Spinal cord (tissue), 10 donors: Measurements from ENCODE around the gene EVX1. TPM values are rescaled to one million over a fixed set of nuclear protein-coding genes. Genes with fewer than 3 reads are reported as not detected.

Source experiments
- DNase-seq, 6 donors: peaks; one replicate each; pipeline versions ENCODE4 v3.0.0 to v3.0.0-alpha.2; 2013 to 2015; ENCODE audit warnings: low spot score in 6 of 6, low read depth in 4 of 6
- H3K27ac ChIP-seq: one replicate; pipeline ENCODE4 v1.5.1; 2013; ENCODE audit warnings: low read depth, low read length, control low read depth
- H3K27me3 ChIP-seq: one replicate; pipeline ENCODE4 v1.6.1; 2013; ENCODE audit warnings: low read length; ENCODE audit not compliant: control insufficient read depth, insufficient read depth
- H3K36me3 ChIP-seq: one replicate; pipeline ENCODE4 v1.6.1; 2013; ENCODE audit warnings: low read length; ENCODE audit not compliant: control insufficient read depth, insufficient read depth
- H3K4me1 ChIP-seq: one replicate; pipeline ENCODE4 v1.6.1; 2013; ENCODE audit warnings: low read length; ENCODE audit not compliant: control insufficient read depth, insufficient read depth
- H3K4me3 ChIP-seq: one replicate; pipeline ENCODE4 v1.5.1; 2013; ENCODE audit warnings: low read depth, low read length, control low read depth
- H3K9me3 ChIP-seq: one replicate; pipeline ENCODE4 v1.6.1; 2013; ENCODE audit warnings: low read length; ENCODE audit not compliant: control insufficient read depth, insufficient read depth
- WGBS: methylation state at CpG from one replicate; pipeline ENCODE4 v1.1.5; 2013; ENCODE audit warnings: missing lambda C conversion rate; ENCODE audit not compliant: insufficient coverage; 5-methylcytosine and 5-hydroxymethylcytosine counted together
- polyA plus RNA-seq, 2 donors: library from polyadenylated mRNA; unstranded; fragments of 120-200 nt; gene quantifications; one replicate each; pipeline ENCODE4 v1.2.1, GENCODE V29; 2013; ENCODE audit not compliant: insufficient read length in 2 of 2
- total RNA-seq, 2 donors: library from RNA; depleted of rRNA in 1 of 2; stranded (reverse); fragments of 120-200 nt in 1 of 2; fragments of >200 nt in 1 of 2; gene quantifications; one replicate each; pipeline versions ENCODE4 v1.2.3 to v1.2.4, GENCODE V29; 2013 to 2014
- donor health status: healthy.

EVX1 gene
- total and polyA plus RNA-seq, 4 donors = 0.11 to 1.3 (median 0.59) TPM; not detected in 1

DNA sequence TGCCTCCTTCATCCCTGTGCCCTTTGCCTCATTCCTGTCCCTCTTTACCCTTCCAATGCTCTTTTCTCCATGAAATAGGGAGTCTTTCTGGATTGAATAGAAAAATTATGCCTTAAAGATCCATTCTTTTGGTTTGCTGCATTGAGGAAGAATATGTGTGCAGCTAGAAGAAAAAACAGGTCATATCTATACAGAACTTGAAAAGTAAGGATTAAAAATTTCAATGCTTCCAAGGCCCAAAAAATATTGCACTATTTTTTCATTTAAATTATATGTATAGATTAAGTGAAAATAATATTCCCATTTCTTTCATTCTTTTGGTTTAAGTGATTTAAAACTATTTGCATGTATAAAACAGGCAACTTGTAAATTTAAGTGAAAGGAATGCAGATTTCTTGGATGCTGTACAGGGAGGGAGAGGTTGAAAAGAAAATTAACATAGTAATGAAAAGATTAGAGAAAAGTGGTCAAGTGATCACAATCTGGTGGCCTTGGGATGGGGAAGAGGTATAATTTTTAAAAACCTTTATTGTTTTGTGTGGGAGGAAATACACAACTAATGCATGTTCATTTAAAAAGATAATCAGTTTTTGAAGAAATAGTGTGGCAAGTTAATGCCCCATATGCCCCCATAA lies 18.5 kb upstream of the EVX1 start:
- H3K27ac ChIP-seq = no peak overlapping the region
- peaks cover 8% of the 10 kb centered on the region for H3K4me1 ChIP-seq
- no peak for DNase-seq
- no peaks in the 10 kb centered on the region for H3K9me3 ChIP-seq
- H3K4me3 ChIP-seq = no peak overlapping the region
- peaks cover 91% of the 10 kb centered on the region for H3K27me3 ChIP-seq
- no peaks in the 10 kb centered on the region for H3K36me3 ChIP-seq

DNA sequence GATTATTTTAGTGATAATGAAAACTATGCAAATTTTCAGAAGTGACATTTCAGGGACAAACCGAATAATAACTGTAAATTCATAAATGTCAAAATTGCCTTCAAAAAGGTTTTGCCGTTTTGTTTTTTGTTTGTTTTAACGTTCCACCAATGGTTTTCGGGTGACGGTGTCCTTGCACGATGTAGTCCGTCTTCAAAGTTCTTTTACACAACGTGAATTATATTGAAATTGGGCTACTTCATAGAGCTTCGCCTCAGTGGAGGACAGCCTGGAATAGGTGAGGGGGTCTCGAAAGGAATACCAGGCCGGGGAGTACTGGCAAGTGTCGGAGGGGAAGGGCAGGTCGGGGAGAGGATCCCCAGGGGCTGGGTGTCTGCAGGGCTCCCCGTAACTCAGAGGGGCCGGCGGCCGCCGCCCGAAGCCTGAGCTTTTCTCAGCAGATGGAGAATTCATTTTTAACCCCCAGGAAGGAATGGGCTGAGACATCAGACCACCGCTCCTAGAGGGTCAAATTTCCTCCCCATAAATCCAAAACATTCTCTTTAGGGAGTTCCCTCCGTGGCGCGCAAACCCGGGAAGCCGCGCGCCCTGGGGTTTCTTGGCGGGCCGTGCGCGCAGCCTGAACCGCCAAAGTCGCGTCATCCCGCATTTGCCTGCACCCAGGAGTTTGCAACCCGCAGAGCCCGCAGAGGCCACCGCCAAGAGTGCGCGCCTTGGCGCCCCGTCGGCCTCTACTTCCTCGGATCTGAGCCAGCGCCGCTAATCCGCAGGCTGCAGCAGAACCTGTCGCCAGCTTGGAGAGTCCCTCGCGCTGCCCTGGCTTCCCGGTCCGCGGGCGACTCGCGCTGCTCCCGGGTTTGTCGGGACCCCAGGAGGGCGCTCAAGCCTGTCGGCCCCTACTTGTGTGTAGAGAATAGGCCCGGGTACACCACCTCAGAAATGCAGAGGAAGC lies 17.3 kb upstream of the EVX1 start:
- no peak for DNase-seq
- H3K4me3 ChIP-seq = no peak overlapping the region

DNA sequence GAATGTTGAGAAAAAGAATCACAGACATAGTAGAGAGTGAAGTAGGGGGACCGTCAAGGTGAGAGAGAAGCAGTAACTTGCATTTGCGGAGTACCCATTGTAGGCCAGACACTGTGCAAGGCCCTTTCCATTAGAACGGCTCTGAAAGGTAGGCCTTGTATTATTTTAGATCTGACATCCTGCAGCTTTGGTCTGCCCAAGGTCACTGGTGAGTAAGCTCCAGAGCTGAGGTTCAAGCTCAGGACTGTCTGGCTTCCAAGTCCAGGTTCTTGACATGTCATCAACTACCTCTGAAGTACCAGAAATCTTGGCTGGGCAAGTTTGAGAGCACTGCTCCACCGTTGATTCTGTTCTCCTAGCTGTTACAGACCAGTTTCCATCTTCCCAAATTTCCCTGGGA lies 13.2 kb upstream of the EVX1 start:
- peaks cover 50% of the 10 kb centered on the region for H3K27me3 ChIP-seq
- no peaks in the 10 kb centered on the region for H3K9me3 ChIP-seq
- DNase-seq = no peak
- WGBS = 88% methylated on average over 4 of the region's 4 CpGs
- H3K4me3 ChIP-seq = no peak overlapping the region
- H3K27ac ChIP-seq = no peak overlapping the region
- H3K4me1 ChIP-seq = peaks cover 8% of the 10 kb centered on the region
- H3K36me3 ChIP-seq = no peaks in the 10 kb centered on the region

More for the DNA sequence above, 17.3 kb upstream of the EVX1 start:
- Histone ChIP-seq H3K4me1 (peaks cover 8% of the 10 kb centered on the region), H3K27ac (no peak overlapping the region), H3K9me3 (no peaks in the 10 kb centered on the region), H3K36me3 (no peaks in the 10 kb centered on the region), H3K27me3 (peaks cover 86% of the 10 kb centered on the region)
- 3% methylated on average over 58 of the region's 61 CpGs for WGBS

DNA sequence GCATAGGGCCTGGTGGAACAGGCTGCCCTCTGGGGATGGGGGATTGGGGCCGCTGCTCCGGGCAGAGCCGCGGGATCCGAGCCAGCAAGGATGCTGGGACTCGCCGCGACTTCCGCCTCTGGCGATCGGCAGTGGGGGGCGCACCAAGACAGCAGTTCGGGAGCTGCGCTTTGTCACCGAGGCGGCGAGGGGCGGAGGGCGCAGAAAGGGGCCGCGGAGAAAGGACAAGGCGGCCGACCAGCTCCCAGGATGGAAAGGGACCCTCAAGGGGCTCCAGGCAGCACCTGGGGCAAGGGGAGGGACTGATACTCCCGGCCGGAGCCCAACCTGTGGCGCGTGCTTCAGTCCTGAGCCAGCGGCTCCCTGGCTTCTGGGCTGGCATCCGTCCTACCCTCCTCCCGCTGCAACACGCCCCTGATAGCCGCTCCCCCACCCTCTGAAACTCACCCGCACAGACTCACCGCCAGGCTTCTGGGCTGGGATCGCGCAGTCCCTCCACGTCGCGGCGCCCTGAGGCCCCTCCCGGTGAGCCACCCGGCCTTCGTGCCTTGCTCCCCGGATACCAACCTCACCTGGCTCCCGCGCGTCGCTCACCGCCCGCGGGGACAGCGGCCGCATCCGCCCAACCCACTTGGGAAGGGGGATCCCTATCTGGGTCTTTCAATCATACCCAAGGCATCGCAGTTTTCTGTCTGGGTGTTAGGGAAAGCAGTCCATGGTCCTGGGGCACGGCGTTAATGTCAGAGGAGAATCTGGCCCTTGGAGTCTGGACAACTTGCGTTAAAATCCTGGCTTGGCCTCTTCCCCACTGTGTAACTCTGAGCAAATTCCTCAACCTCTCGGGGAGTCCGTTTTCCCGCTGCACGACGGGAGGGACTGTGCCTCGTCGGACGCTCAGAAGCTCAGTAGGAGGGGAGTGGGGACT lies 7.0 kb upstream of the EVX1 start:
- Histone ChIP-seq H3K36me3 (no peaks in the 10 kb centered on the region), H3K9me3 (no peaks in the 10 kb centered on the region), H3K4me1 (peaks cover 29% of the 10 kb centered on the region), H3K27ac (no peak overlapping the region), H3K27me3 (peaks cover 64% of the 10 kb centered on the region), H3K4me3 (peak overlapping the region; percentile 58)
- 3% methylated on average over 63 of the region's 66 CpGs for WGBS
- peak in 3 of 6 donors; percentile 59 to 91 (median 82) for DNase-seq

DNA sequence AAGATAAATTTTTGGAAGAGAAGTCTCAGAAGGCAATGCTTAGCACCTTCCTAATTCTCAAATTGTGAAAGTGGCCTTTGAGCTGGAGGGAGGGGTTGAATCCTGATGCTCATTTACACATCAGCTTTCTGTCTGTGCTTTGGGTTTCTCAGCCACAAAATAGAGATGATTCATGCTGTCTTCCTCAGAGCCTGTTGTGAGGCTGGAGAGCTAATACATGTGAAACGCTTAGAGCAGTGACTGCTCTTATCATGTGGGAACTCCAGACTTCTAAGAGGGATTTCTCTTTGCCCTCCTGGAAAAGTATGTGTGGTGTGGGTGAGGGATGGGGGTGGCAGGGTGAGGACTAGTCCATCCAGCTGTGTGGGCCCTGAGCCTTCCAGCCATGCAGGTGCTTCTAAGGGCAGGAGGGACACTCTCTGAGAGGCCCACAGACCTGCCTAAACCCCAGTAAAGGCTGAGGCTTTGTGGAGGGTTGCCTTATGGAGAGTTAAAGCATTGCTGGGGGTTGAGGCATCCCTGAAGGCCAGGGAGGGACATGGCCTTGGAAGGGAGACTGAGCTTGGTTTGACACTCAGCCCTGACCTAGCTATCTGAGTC lies 4.8 kb upstream of the EVX1 start:
- H3K36me3 ChIP-seq = no peaks in the 10 kb centered on the region

DNA sequence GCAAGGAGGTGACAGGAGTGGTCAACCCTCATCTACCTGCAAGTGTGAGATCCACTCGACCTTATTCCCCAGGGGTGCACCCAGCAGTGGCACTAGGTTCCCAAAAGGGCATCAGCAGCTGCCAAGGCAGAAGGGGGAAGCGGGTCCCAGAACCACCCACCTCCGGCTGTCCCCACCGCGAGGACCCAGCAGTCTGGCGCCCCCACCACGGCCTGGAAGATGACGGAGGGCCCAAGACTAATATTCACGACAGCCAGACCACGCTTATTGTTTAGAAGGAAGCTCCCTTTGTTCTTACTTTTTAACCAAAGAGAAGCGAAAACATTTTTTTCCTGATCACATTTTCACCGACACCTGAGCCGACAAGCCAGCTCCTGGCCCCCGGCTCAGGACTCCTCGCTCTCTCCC lies 3.6 kb upstream of the EVX1 start:
- no peak overlapping the region for H3K4me3 ChIP-seq

More for the DNA sequence above, 4.8 kb upstream of the EVX1 start:
- no peak for DNase-seq
- no peak overlapping the region for H3K4me3 ChIP-seq
- WGBS = 80% methylated on average over 1 of the region's 1 CpG
- no peak overlapping the region for H3K27ac ChIP-seq
- peaks cover 37% of the 10 kb centered on the region for H3K4me1 ChIP-seq
- H3K27me3 ChIP-seq = peaks cover 86% of the 10 kb centered on the region
- H3K9me3 ChIP-seq = no peaks in the 10 kb centered on the region

DNA sequence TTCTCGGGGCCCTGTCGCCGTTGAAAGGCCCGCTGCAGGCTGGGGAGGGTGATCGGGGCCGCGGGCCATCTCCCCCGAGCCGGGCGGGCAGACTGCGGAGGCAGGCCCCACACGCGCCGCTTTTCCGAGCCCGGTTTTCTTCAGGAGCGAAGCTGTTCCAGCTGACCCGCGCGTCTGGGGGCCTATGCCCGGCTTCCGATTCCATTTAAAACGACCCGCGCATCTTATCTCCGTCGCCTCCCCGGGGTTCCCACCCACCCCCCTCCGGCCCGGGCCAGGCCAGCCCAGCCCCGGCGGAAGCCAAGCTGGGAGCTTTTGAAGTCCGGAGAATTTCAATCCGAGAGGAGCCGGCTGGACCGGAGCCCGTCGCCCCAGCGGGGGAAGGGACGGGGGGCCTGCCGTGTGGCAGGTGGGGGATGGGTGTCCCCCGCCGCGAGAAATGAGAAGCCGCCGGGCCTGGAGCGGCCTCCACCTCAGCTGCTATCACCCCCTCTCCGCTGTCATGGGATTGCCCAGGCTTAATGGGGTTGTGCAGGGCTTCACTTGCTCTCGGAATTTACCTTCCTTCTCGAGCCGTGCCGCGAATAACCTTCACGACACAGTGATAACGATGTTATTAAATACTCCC lies 3.1 kb upstream of the EVX1 start:
- DNase-seq = peak in 1 of 6 donors; percentile 60
- Histone ChIP-seq H3K27ac (no peak overlapping the region), H3K4me3 (no peak overlapping the region), H3K36me3 (no peaks in the 10 kb centered on the region), H3K9me3 (no peaks in the 10 kb centered on the region), H3K27me3 (peaks cover 99% of the 10 kb centered on the region), H3K4me1 (peaks cover 50% of the 10 kb centered on the region)
- 1% methylated on average over 41 of the region's 55 CpGs for WGBS

More for the DNA sequence above, 3.6 kb upstream of the EVX1 start:
- peaks cover 49% of the 10 kb centered on the region for H3K4me1 ChIP-seq
- no peak overlapping the region for H3K27ac ChIP-seq
- H3K9me3 ChIP-seq = no peaks in the 10 kb centered on the region
- no peaks in the 10 kb centered on the region for H3K36me3 ChIP-seq
- no peak for DNase-seq
- 27% methylated on average over 12 of the region's 15 CpGs for WGBS
- peaks cover 97% of the 10 kb centered on the region for H3K27me3 ChIP-seq

DNA sequence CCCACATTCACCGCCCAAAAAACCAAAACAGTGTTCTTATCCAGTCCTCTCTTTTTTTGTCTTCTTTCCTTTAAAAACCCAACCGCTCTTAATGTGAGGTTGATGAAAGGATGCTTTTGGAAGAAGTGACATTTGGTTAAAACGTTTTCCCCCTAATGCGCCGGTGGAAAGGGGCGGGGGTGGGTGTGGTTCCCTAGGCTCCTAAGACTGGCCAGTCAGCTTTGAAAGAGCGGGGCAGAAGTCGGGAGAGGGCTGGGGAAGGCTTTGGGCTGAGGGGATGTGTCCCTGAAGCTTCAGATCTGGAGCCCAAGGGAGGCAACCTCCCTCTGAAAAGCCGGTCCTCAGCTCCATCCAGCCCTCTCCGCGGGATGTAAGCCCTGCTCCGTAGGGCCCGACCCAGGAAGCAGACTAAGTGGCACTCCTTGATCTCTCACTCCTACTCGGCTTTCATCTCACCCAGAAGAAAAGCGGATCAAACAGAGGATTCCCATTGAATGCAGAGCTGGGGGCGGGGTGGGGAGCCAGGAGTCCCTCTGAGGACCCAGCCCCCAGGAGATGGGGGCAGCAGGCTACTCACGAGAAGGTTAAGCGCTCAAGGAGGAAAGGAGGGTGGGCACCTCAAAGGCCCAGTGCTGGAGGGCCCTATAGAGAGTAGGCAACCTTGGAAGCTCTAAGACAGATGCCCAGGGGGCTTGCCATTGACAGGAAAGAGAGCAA lies 2.4 kb upstream of the EVX1 start:
- Histone ChIP-seq H3K4me1 (peaks cover 56% of the 10 kb centered on the region), H3K4me3 (no peak overlapping the region), H3K9me3 (no peaks in the 10 kb centered on the region), H3K27ac (no peak overlapping the region), H3K36me3 (no peaks in the 10 kb centered on the region), H3K27me3 (peaks cover 100% of the 10 kb centered on the region)
- no peak for DNase-seq
- WGBS = 4% methylated on average over 17 of the region's 18 CpGs
